Measurements from ENCODE around the gene TPGS1. TPM values are rescaled to one million over a fixed set of nuclear protein-coding genes. Genes with fewer than 3 reads are reported as not detected.

TPGS1 gene
- total RNA-seq, 1 donor = 29.6 TPM

DNA sequence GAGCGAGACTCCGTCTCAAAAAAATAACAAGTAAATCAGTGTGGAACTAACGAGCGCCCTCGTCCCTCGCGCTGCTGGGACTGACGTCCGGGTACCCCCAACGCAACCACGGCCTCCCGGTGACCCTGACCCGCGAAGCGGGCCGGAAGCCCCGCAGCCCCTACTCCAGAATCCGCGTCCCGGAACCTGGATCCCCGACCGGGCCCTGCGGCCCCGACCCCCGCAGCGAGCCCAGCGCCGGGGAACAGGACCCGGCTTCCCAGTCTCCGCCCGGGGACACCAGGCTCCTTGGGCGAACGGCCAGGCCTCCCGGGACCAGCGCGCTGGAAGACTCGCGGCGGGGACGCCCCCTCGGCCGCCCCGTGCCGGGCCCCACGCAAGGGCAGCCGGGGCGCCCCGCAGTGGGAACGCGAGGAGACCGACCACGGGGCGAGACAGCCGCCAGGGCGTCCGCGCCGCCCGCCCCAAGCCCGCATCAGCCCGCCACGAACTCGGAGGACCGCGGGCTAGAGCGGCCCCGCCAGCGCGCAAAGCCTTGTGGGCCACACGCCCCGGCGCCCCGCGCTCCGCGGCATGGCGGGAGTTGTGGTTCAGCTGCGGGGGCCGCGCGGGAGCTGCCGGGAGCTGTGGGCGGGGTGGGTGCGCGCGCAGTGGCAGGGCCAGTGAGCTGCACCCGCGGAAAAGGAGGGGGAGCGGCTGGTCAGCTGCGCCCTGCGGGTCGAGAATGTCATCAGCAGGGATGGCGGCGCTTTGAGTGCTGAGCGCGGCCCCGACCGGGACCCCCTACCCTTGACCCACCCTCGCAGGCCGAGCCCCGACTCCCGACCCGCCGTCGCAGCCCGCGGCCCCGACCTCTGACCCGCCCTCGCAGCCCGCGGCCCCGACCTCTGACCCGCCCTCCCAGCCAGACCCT, 18.5 kb upstream of the TPGS1 start:
- Histone ChIP-seq H3K4me3 (ENCODE audit: low read length) (peak overlapping the region; percentile 85), H3K4me1 (ENCODE audit: insufficient read depth, low read length) (peaks cover 8% of the 10 kb centered on the region)

DNA sequence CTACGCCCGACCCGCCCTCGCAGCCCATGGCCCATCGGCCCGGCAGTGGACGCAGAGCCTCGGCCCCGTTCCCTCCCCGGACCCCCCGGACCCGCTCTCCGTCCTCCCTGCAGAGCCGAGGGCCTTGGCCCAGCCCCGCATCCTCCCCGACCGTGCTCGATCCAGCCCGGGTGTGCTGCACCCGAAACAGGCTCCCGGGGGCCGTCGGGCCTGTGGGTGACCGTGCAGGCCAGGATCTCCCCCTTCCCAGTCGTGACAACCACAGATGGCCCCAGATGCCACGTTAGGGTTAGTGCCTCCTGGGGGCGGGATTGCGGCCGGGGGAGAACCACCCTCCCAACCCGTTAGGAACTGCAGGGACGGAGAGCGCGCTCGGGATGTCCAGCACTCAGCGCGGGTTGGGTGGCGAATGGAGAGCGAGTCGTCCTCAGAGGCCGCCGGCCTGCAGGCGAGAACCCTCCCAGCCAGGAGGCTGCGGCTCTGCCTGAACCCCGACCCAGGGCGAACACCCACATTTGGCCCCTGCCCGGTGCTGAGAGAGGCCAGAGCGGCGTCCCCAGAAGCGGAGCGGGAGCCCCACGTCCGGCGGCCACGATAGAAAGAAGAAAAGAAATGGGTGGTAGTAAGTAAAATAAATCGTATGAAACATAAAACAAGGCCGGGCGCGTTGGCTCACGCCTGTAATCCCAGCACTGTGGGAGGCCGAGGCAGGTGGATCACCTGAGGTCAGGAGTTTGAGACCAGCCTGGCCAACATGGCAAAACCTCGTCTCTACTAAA, 17.7 kb upstream of the TPGS1 start:
- Histone ChIP-seq H3K9me3 (ENCODE audit: low read depth, low read length) (no peaks in the 10 kb centered on the region), H3K4me1 (ENCODE audit: insufficient read depth, low read length) (peaks cover 8% of the 10 kb centered on the region), H3K27me3 (ENCODE audit: insufficient read depth, low read length) (no peaks in the 10 kb centered on the region), H3K4me3 (ENCODE audit: low read length) (peak overlapping the region; percentile 85)

More for the DNA sequence above, 18.5 kb upstream of the TPGS1 start:
- Histone ChIP-seq H3K9me3 (ENCODE audit: low read depth, low read length) (no peaks in the 10 kb centered on the region), H3K27me3 (ENCODE audit: insufficient read depth, low read length) (no peaks in the 10 kb centered on the region)

- Histone ChIP-seq H3K4me3 (ENCODE audit: low read length) (no peak overlapping the region), H3K4me1 (ENCODE audit: insufficient read depth, low read length) (peaks cover 8% of the 10 kb centered on the region), H3K27me3 (ENCODE audit: insufficient read depth, low read length) (peaks cover 4% of the 10 kb centered on the region), H3K9me3 (ENCODE audit: low read depth, low read length) (no peaks in the 10 kb centered on the region)
These were observed 16.1 kb upstream of the TPGS1 start for GRCh38 chr19:491146-491741.

- peaks cover 5% of the 10 kb centered on the region for H3K27me3 ChIP-seq (ENCODE audit: insufficient read depth, low read length)
- peaks cover 8% of the 10 kb centered on the region for H3K4me1 ChIP-seq (ENCODE audit: insufficient read depth, low read length)
- no peaks in the 10 kb centered on the region for H3K9me3 ChIP-seq (ENCODE audit: low read depth, low read length)
- no peak overlapping the region for H3K4me3 ChIP-seq (ENCODE audit: low read length)
These were observed 15.2 kb upstream of the TPGS1 start for GRCh38 chr19:492091-492531.

DNA sequence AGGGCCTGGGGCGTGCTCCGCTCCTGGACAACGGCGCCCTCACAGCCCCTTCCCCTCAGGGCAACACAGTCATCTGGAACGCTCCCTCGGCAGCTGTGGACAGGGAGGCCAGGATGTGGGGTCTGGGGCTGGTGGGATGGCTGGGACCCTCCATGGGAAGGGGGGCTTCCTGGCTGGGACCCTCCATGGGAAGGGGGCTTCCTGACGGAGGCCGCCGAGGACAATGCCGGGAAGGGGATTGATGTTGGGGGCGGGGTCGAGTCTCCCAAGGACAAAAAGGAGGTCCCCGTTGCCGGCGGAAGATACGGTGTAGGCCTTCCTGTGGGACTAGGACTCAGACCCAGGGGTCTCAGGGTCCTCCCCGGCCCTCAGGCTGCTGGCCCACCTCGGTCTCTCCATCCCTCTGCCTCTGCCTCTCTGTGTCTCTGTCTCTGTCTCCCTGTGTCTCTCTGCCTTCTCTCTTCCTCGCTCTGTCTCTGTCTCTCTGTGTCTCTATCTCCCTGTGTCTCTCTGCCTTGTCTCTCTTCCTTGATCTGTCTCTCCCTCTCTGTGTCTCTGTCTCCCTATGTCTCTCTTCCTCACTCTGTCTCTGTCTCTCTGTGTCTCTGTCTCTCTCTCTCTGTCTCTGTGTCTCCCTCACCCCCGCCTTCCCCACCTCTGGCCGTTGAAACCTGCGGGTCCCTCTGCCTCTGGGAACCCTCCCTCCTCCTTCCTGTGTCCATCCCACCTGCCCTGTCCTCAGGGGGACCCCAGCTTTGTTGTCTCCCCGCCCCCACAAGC, 13.7 kb upstream of the TPGS1 start:
- H3K4me3 ChIP-seq (ENCODE audit: low read length) = no peak overlapping the region

GRCh38 chr19:494171-495080, 12.9 kb upstream of the TPGS1 start:
- no peak overlapping the region for H3K4me3 ChIP-seq (ENCODE audit: low read length)
- no peaks in the 10 kb centered on the region for H3K9me3 ChIP-seq (ENCODE audit: low read depth, low read length)
- H3K4me1 ChIP-seq (ENCODE audit: insufficient read depth, low read length) = peaks cover 11% of the 10 kb centered on the region
- peaks cover 17% of the 10 kb centered on the region for H3K27me3 ChIP-seq (ENCODE audit: insufficient read depth, low read length)

More for the DNA sequence above, 13.7 kb upstream of the TPGS1 start:
- no peaks in the 10 kb centered on the region for H3K9me3 ChIP-seq (ENCODE audit: low read depth, low read length)
- peaks cover 12% of the 10 kb centered on the region for H3K27me3 ChIP-seq (ENCODE audit: insufficient read depth, low read length)
- H3K4me1 ChIP-seq (ENCODE audit: insufficient read depth, low read length) = peaks cover 12% of the 10 kb centered on the region

- Histone ChIP-seq H3K9me3 (ENCODE audit: low read depth, low read length) (no peaks in the 10 kb centered on the region), H3K4me1 (ENCODE audit: insufficient read depth, low read length) (peaks cover 5% of the 10 kb centered on the region), H3K4me3 (ENCODE audit: low read length) (no peak overlapping the region), H3K27me3 (ENCODE audit: insufficient read depth, low read length) (peaks cover 19% of the 10 kb centered on the region)
These were observed 12.3 kb upstream of the TPGS1 start for GRCh38 chr19:495081-495401.

- peaks cover 19% of the 10 kb centered on the region for H3K27me3 ChIP-seq (ENCODE audit: insufficient read depth, low read length)
- H3K9me3 ChIP-seq (ENCODE audit: low read depth, low read length) = no peaks in the 10 kb centered on the region
- no peak overlapping the region for H3K4me3 ChIP-seq (ENCODE audit: low read length)
- H3K4me1 ChIP-seq (ENCODE audit: insufficient read depth, low read length) = peaks cover 5% of the 10 kb centered on the region
These were observed 11.7 kb upstream of the TPGS1 start for GRCh38 chr19:495402-496111.

GRCh38 chr19:496112-496665, 11.1 kb upstream of the TPGS1 start, which contains the start of gene MADCAM1:
TSS of gene MADCAM1 (plus strand) at chr19:496486. CDS start at chr19:496500, 14 bp downstream.
- Histone ChIP-seq H3K9me3 (ENCODE audit: low read depth, low read length) (no peaks in the 10 kb centered on the region), H3K27me3 (ENCODE audit: insufficient read depth, low read length) (peaks cover 19% of the 10 kb centered on the region), H3K4me1 (ENCODE audit: insufficient read depth, low read length) (peaks cover 5% of the 10 kb centered on the region), H3K4me3 (ENCODE audit: low read length) (no peak within 1 kb of the TSS)

DNA sequence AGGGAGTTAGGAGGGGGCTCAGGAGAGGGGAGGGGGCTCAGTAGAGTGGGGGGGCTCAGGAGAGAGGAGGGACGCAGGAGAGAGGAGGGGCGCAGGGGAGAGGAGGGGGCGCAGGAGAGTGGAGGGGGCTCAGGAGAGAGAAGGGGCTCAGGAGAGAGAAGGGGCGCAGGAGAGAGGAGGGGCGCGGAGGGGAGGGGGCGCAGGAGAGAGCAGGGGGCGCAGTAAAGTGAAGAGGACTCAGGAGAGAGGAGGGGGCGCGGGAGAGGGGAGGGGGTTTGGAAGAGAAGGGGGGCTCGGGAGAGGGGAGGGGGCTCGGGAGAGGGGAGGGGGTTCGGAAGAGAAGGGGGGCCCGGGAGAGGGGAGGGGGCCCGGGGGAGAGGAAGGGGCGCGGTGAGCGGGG, 10.3 kb upstream of the TPGS1 start:
- Histone ChIP-seq H3K9me3 (ENCODE audit: low read depth, low read length) (no peaks in the 10 kb centered on the region), H3K4me1 (ENCODE audit: insufficient read depth, low read length) (peaks cover 5% of the 10 kb centered on the region), H3K4me3 (ENCODE audit: low read length) (no peak overlapping the region), H3K27me3 (ENCODE audit: insufficient read depth, low read length) (peaks cover 19% of the 10 kb centered on the region)

DNA sequence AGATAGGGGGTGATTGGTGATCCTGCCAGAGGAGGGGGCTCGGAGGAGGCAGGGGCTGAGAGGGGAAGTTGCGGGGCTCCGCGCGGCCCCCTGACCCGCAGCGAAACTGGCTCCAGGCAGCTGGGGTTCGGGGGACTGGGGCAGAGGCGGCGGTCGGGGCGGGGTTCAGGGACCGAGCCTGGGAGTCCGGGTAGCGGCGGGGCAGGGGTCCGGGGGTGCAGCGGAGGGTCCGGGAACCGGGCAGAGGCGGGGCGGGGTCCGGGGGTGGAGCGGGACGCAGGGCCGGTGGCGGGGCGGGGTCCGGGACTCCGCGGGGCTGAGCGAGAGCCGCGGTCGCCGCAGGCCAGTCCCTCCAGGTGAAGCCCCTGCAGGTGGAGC, 9.8 kb upstream of the TPGS1 start:
- H3K4me1 ChIP-seq (ENCODE audit: insufficient read depth, low read length) = peaks cover 6% of the 10 kb centered on the region
- H3K9me3 ChIP-seq (ENCODE audit: low read depth, low read length) = no peaks in the 10 kb centered on the region
- H3K27me3 ChIP-seq (ENCODE audit: insufficient read depth, low read length) = peaks cover 19% of the 10 kb centered on the region
- no peak overlapping the region for H3K4me3 ChIP-seq (ENCODE audit: low read length)

- Histone ChIP-seq H3K9me3 (ENCODE audit: low read depth, low read length) (no peaks in the 10 kb centered on the region), H3K4me3 (ENCODE audit: low read length) (no peak overlapping the region), H3K27me3 (ENCODE audit: insufficient read depth, low read length) (peaks cover 19% of the 10 kb centered on the region), H3K4me1 (ENCODE audit: insufficient read depth, low read length) (peaks cover 9% of the 10 kb centered on the region)
These were observed 9.3 kb upstream of the TPGS1 start for GRCh38 chr19:497869-498510.

GRCh38 chr19:498511-498891, 8.8 kb upstream of the TPGS1 start:
- H3K4me3 ChIP-seq (ENCODE audit: low read length) = no peak overlapping the region
- H3K4me1 ChIP-seq (ENCODE audit: insufficient read depth, low read length) = peaks cover 9% of the 10 kb centered on the region
- H3K9me3 ChIP-seq (ENCODE audit: low read depth, low read length) = no peaks in the 10 kb centered on the region
- H3K27me3 ChIP-seq (ENCODE audit: insufficient read depth, low read length) = peaks cover 19% of the 10 kb centered on the region

All from mononuclear cell (primary cell).